Loucy (cell line): ENCODE measurements around the gene TAS1R1.

Experiments used
- H2AFZ ChIP-seq: fragments of 200-600 bp; sonication (generic); 2 replicates; pipeline ENCODE4 v1.6.0; 2016; ENCODE audit warnings: antibody characterized with exemption, mild to moderate bottlenecking, low read length, moderate library complexity
- H3F3A ChIP-seq: fragments of 200-600 bp; 2 replicates; pipeline ENCODE4 v1.6.0; 2016; ENCODE audit warnings: antibody characterized with exemption, low read depth, mild to moderate bottlenecking
- H3K27me3 ChIP-seq: fragments of 200-600 bp; sonication (generic); 2 replicates; pipeline ENCODE4 v1.6.1; 2014; ENCODE audit warnings: low read length, mild to moderate bottlenecking; ENCODE audit not compliant: insufficient read depth, poor library complexity, severe bottlenecking
- H3K36me3 ChIP-seq: fragments of 200-600 bp; sonication (generic); 2 replicates; pipeline ENCODE4 v1.6.1; 2016; ENCODE audit warnings: low read length; ENCODE audit not compliant: insufficient read depth
- H3K4me1 ChIP-seq: fragments of 200-600 bp; sonication (generic); 2 replicates; pipeline ENCODE4 v1.5.1; 2014; ENCODE audit warnings: low read length, mild to moderate bottlenecking; ENCODE audit not compliant: insufficient read depth, poor library complexity, severe bottlenecking
- H3K4me2 ChIP-seq: fragments of 200-600 bp; sonication (generic); 2 replicates; pipeline ENCODE4 v1.6.0; 2014; ENCODE audit warnings: antibody characterized with exemption, low read length, low read depth, mild to moderate bottlenecking; ENCODE audit not compliant: poor library complexity, severe bottlenecking
- H3K4me3 ChIP-seq: fragments of 200-600 bp; sonication (generic); 2 replicates; pipeline ENCODE4 v1.5.1; 2014; ENCODE audit warnings: low read length, mild to moderate bottlenecking, mixed read lengths; ENCODE audit not compliant: poor library complexity, severe bottlenecking
- H3K79me2 ChIP-seq: fragments of 200-600 bp; sonication (generic); 2 replicates; pipeline ENCODE4 v1.6.1; 2014; ENCODE audit warnings: low read length; ENCODE audit not compliant: insufficient read depth
- H3K9ac ChIP-seq: fragments of 200-600 bp; sonication (generic); 2 replicates; pipeline ENCODE4 v1.6.0; 2014; ENCODE audit warnings: mild to moderate bottlenecking, low read depth, low read length, moderate library complexity; ENCODE audit not compliant: poor library complexity, severe bottlenecking
- H3K9me2 ChIP-seq: fragments of 200-600 bp; sonication (generic); replicated peaks from 2 replicates; pipeline ENCODE4 v1.6.1; 2016; ENCODE audit warnings: low read depth, low read length, mixed read lengths
- H3K9me3 ChIP-seq: fragments of 200-600 bp; sonication (generic); 2 replicates; pipeline ENCODE4 v1.6.1; 2014; ENCODE audit warnings: mild to moderate bottlenecking, antibody characterized with exemption, low read length, low read depth; ENCODE audit not compliant: insufficient read depth
- H4K20me1 ChIP-seq: fragments of 200-600 bp; sonication (generic); 2 replicates; pipeline ENCODE4 v1.6.0; 2014; ENCODE audit warnings: antibody characterized with exemption, low read length, mild to moderate bottlenecking; ENCODE audit not compliant: insufficient read depth, poor library complexity, severe bottlenecking
- CTCF ChIP-seq: fragments of 200-600 bp; sonication (generic); conservative IDR thresholded peaks from 2 replicates; pipeline ENCODE4 v1.5.1; 2014; ENCODE audit warnings: mild to moderate bottlenecking, antibody characterized with exemption, low read length
- EZH2phosphoT487 ChIP-seq: fragments of 200-600 bp; IDR thresholded peaks from 2 replicates; pipeline ENCODE4 v1.6.1; 2018; ENCODE audit warnings: antibody characterized with exemption, mild to moderate bottlenecking, moderate library complexity, borderline replicate concordance

Gene TAS1R1

GRCh38 chr1:6536291-6536690 is 18.8 kb upstream of the TAS1R1 start:
- Histone ChIP-seq H4K20me1 (peaks cover 5% of the 10 kb centered on the region), H3K79me2 (no peaks in the 10 kb centered on the region), H3K36me3 (peaks cover 46% of the 10 kb centered on the region; the same call in 1 of the 2 replicates), H3K4me2 (no peak overlapping the region), H3K9ac (no peak overlapping the region), H3K4me3 (no peak overlapping the region), H3K9me3 (no peaks in the 10 kb centered on the region), H3F3A (no peaks in the 10 kb centered on the region), H2AFZ (no peak overlapping the region), H3K9me2 (no peaks in the 10 kb centered on the region), H3K4me1 (no peaks in the 10 kb centered on the region), H3K27me3 (no peaks in the 10 kb centered on the region)
- no peak for TF ChIP-seq EZH2phosphoT487
- TF ChIP-seq CTCF = no peak

GRCh38 chr1:6538956-6539355 is 16.2 kb upstream of the TAS1R1 start:
- H3K4me1 ChIP-seq = no peaks in the 10 kb centered on the region
- H3K9me2 ChIP-seq = no peaks in the 10 kb centered on the region
- H3K27me3 ChIP-seq = no peaks in the 10 kb centered on the region
- H3K4me2 ChIP-seq = no peak overlapping the region
- peaks cover 5% of the 10 kb centered on the region for H4K20me1 ChIP-seq
- no peaks in the 10 kb centered on the region for H3F3A ChIP-seq
- H3K4me3 ChIP-seq = no peak overlapping the region
- H3K9me3 ChIP-seq = no peaks in the 10 kb centered on the region
- H3K79me2 ChIP-seq = no peaks in the 10 kb centered on the region
- no peak overlapping the region for H3K9ac ChIP-seq
- H2AFZ ChIP-seq = no peak overlapping the region
- no peak for TF ChIP-seq EZH2phosphoT487
- no peak for TF ChIP-seq CTCF
- peaks cover 30% of the 10 kb centered on the region; the same call in 1 of the 2 replicates for H3K36me3 ChIP-seq

- Histone ChIP-seq H3K36me3 (peaks cover 57% of the 10 kb centered on the region), H3F3A (no peaks in the 10 kb centered on the region), H3K4me1 (no peaks in the 10 kb centered on the region), H3K9ac (no peak overlapping the region), H3K9me2 (no peaks in the 10 kb centered on the region), H3K27me3 (no peaks in the 10 kb centered on the region), H3K4me3 (no peak overlapping the region), H4K20me1 (no peaks in the 10 kb centered on the region), H3K79me2 (no peaks in the 10 kb centered on the region), H3K4me2 (no peak overlapping the region), H3K9me3 (no peaks in the 10 kb centered on the region), H2AFZ (no peak overlapping the region)
- no peak for TF ChIP-seq EZH2phosphoT487
- no peak for TF ChIP-seq CTCF
Measured at GRCh38 chr1:6544831-6545230, 10.3 kb upstream of the TAS1R1 start.
